HepG2 (cell line): Measurements from ENCODE around the gene PSMD2. TPM values are rescaled to one million over a fixed set of nuclear protein-coding genes. Genes with fewer than 3 reads are reported as not detected.
A peak's percentile ranks its signal among the peaks of the same experiment; 100 is the strongest.

Experiments used
- CAMTA2 ChIP-seq: sonication (generic); formaldehyde crosslinking; IDR thresholded peaks from 2 replicates; pipeline ENCODE4 v1.4.0; 2020; ENCODE audit warnings: mild to moderate bottlenecking, missing genetic modification reagents, borderline replicate concordance
- CREB1 ChIP-seq, 2 experiments: fragments of 450-650 bp in 1 of 2; IDR thresholded peaks; 2 replicates each; pipeline ENCODE4 v1.6.1; 2016 to 2017; ENCODE audit warnings: control low read depth in 1 of 2, mild to moderate bottlenecking in 1 of 2, missing compliant biosample characterization in 1 of 2, missing genetic modification characterization in 1 of 2
- MATR3 ChIP-seq: sonication (generic); formaldehyde crosslinking; IDR thresholded peaks from 2 replicates; pipeline ENCODE4 v1.4.0; 2020; ENCODE audit warnings: missing genetic modification reagents
- NBN ChIP-seq: fragments of 450-650 bp; conservative IDR thresholded peaks from 2 replicates; pipeline ENCODE4 v1.6.1; 2017
- ONECUT2 ChIP-seq: sonication (generic); formaldehyde crosslinking; IDR thresholded peaks from 2 replicates; pipeline ENCODE4 v1.4.0; 2020; ENCODE audit warnings: missing genetic modification reagents
- PPARG ChIP-seq: conservative IDR thresholded peaks from 2 replicates; pipeline ENCODE4 v1.6.1; 2016; ENCODE audit warnings: missing biosample characterization, missing genetic modification reagents
- RORA ChIP-seq: sonication (generic); formaldehyde crosslinking; IDR thresholded peaks from 2 replicates; pipeline ENCODE4 v1.5.0; 2020; ENCODE audit warnings: mild to moderate bottlenecking, missing genetic modification reagents, moderate library complexity
- TP53 ChIP-seq: sonication (generic); formaldehyde crosslinking; conservative IDR thresholded peaks from 2 replicates; pipeline ENCODE4 v1.4.0; 2020; ENCODE audit warnings: missing genetic modification reagents
- YEATS4 ChIP-seq: sonication (generic); formaldehyde crosslinking; IDR thresholded peaks from 2 replicates; pipeline ENCODE4 v1.4.0; 2020; ENCODE audit warnings: missing genetic modification reagents, borderline replicate concordance
- ZNF530 ChIP-seq: sonication (generic); formaldehyde crosslinking; IDR thresholded peaks from 2 replicates; pipeline ENCODE4 v1.5.0; 2020; ENCODE audit warnings: low read depth, mild to moderate bottlenecking, missing genetic modification reagents
- polyA plus RNA-seq, 8 experiments: library from polyadenylated mRNA; depleted of rRNA in 3 of 8; stranded (reverse) in 7 of 8; unstranded in 1 of 8; fragments of >200 nt; fragmentation: Illumina TruSeq in 4 of 8; extraction: Trizol in 4 of 8; gene quantifications; 2 replicates each; pipeline versions ENCODE4 v1.2.1 to v1.2.3, GENCODE V29; 2011 to 2016; ENCODE audit warnings: low read depth in 4 of 8, missing spikeins in 1 of 8, mixed read lengths in 1 of 8; ENCODE audit not compliant: insufficient read depth in 1 of 8
- total RNA-seq, 5 experiments: library from RNA; depleted of rRNA; stranded (reverse); fragments of >200 nt; fragmentation: Illumina TruSeq; extraction: Trizol; gene quantifications; 2 replicates each; pipeline ENCODE4 v1.2.3, GENCODE V29; 2016; ENCODE audit warnings: low read depth in 1 of 5
- TF ChIP-seq, protein P1 (sequence below): sonication (generic); formaldehyde crosslinking; IDR thresholded peaks from 2 replicates; pipeline ENCODE4 v1.8.1; 2023; ENCODE audit warnings: mild to moderate bottlenecking, moderate library complexity, missing genetic modification reagents
- TF ChIP-seq, protein P2 (sequence below): sonication (generic); formaldehyde crosslinking; IDR thresholded peaks from 2 replicates; pipeline ENCODE4 v1.4.0; 2020; ENCODE audit warnings: mild to moderate bottlenecking, missing genetic modification reagents
- TF ChIP-seq, protein P3 (sequence below): conservative IDR thresholded peaks from 2 replicates; pipeline ENCODE4 v1.6.1; 2018; ENCODE audit warnings: missing genetic modification reagents

Gene PSMD2
- total and polyA plus RNA-seq, 2 of the 13 experiments (the other 11 are each of a cell fraction or from before 2014, with no cell fraction given): 125 to 200 TPM

DNA sequence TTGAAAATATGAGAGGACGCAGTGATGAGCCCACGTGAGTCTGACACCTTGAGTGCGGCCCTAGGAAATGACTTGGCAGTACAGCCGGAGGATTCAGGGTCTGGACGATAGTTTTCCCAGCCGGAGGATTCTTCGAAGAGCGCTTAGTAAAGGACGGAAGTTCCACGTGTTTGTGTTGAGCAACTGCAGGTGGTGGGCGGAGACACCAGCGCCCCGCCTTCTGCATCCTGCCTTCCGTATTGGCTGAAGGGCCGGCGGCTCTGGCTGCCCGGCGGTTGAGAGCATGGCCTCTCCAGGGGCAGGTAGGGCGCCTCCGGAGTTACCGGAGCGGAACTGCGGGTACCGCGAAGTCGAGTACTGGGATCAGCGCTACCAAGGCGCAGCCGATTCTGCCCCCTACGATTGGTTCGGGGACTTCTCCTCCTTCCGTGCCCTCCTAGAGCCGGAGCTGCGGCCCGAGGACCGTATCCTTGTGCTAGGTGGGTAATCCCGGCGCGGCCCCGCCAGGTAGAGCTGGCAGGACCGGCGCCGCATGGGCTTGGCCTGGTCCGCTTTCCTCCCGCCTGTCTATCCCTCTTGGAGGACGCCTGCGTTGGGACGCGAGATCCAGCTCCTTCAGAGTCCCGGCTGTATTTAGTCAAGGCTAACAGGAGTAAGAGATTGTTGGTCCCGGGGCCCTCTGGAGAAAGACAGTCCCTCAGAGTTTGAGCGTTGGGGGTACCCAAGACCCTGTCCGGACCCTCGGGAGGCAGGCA lies 49.5 kb upstream of the PSMD2 start, which contains the start of gene EEF1AKMT4 (continued):
- TF ChIP-seq, protein P1, sequence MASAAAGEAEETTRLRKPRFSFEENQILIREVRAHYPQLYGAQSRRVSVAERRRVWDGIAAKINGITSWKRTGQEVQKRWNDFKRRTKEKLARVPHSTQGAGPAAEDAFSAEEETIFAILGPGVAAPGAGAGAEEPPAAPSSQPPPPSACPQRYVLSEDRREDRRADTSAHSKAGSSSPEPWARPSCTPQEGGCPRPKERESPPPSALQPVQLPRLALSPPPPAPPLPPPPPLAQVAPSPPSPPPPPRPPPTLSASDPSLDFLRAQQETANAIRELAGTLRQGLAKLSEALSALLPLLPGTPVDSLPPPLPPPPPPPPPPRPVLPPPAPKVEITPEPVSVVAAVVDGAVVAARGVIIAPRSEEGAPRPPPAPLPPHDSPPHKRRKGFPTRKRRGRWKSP (CRISPR knock-in tag): peak; percentile 45; the same call in 1 of the 2 replicates
- TF ChIP-seq CAMTA2 (CRISPR knock-in tag) (no peak), PPARG (CRISPR knock-in tag) (no peak), YEATS4 (CRISPR knock-in tag) (peak; percentile 90), ZNF530 (no peak), MATR3 (CRISPR knock-in tag) (no peak), NBN (no peak), TP53 (0 out of 2 replicates have a peak, but pooled peaks have one; percentile 62), CREB1 (IDR thresholded peaks at IDR 0.05) (no peak), CREB1 (CRISPR knock-in tag; IDR thresholded peaks at IDR 0.05) (peak; percentile 14; the same call in 1 of the 2 replicates), ONECUT2 (CRISPR knock-in tag) (no peak), RORA (no peak)
- TF ChIP-seq, protein P2, sequence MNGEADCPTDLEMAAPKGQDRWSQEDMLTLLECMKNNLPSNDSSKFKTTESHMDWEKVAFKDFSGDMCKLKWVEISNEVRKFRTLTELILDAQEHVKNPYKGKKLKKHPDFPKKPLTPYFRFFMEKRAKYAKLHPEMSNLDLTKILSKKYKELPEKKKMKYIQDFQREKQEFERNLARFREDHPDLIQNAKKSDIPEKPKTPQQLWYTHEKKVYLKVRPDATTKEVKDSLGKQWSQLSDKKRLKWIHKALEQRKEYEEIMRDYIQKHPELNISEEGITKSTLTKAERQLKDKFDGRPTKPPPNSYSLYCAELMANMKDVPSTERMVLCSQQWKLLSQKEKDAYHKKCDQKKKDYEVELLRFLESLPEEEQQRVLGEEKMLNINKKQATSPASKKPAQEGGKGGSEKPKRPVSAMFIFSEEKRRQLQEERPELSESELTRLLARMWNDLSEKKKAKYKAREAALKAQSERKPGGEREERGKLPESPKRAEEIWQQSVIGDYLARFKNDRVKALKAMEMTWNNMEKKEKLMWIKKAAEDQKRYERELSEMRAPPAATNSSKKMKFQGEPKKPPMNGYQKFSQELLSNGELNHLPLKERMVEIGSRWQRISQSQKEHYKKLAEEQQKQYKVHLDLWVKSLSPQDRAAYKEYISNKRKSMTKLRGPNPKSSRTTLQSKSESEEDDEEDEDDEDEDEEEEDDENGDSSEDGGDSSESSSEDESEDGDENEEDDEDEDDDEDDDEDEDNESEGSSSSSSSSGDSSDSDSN (CRISPR knock-in tag): peak; percentile 84
- TF ChIP-seq, protein P3, sequence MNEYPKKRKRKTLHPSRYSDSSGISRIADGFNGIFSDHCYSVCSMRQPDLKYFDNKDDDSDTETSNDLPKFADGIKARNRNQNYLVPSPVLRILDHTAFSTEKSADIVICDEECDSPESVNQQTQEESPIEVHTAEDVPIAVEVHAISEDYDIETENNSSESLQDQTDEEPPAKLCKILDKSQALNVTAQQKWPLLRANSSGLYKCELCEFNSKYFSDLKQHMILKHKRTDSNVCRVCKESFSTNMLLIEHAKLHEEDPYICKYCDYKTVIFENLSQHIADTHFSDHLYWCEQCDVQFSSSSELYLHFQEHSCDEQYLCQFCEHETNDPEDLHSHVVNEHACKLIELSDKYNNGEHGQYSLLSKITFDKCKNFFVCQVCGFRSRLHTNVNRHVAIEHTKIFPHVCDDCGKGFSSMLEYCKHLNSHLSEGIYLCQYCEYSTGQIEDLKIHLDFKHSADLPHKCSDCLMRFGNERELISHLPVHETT (CRISPR knock-in tag): peak; percentile 81
- TF ChIP-seq, all 625 proteins: peak for 199
